ENCODE results near the gene DENND4C. TPM values are rescaled to one million over a fixed set of nuclear protein-coding genes. Genes with fewer than 3 reads are reported as not detected.
A peak's percentile ranks its signal among the peaks of the same experiment; 100 is the strongest.

Gene DENND4C
- total RNA-seq, 1 donor from 2014 or later = 41.7 TPM

DNA sequence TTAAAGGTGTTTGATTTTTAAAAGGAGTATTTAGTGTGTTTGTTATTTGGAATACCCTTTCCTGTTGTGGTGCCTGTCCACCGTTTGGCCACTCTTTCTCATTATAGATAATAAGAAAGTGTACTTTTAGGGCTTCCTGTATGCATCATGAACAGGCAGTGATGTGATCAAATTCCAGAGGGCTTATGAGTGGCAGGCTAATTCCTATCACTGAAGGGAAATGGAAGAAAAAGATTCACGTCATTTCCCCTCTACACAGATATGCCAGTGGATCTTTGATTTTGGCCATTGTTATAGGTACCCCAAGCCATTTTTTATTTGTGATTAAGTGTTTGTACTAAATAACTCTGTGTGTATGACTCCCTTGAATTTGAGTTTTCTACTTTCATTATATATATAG, 112.5 kb downstream of the DENND4C start:
- no peaks in the 10 kb centered on the region for H3K36me3 ChIP-seq (ENCODE audit: control insufficient read depth, insufficient read depth, low read length)
- no peak overlapping the region for H3K4me3 ChIP-seq (ENCODE audit: low read depth, low read length)
- DNase-seq (ENCODE audit: low read depth) = no peak
- H3K27me3 ChIP-seq (ENCODE audit: control insufficient read depth, insufficient read depth, low read length) = no peaks in the 10 kb centered on the region
- no peak for TF ChIP-seq CTCF (IDR thresholded peaks at IDR 0.05; ENCODE audit: insufficient read depth, low read length, poor library complexity, severe bottlenecking)

GRCh38 chr9:19358701-19359100, 128.2 kb downstream of the DENND4C start:
- TF ChIP-seq CTCF (IDR thresholded peaks at IDR 0.05; ENCODE audit: insufficient read depth, low read length, poor library complexity, severe bottlenecking) = no peak
- peaks cover 1% of the 10 kb centered on the region for H3K36me3 ChIP-seq (ENCODE audit: control insufficient read depth, insufficient read depth, low read length)

GRCh38 chr9:19369107-19369506, 138.6 kb downstream of the DENND4C start:
- Histone ChIP-seq H3K27me3 (ENCODE audit: control insufficient read depth, insufficient read depth, low read length) (no peaks in the 10 kb centered on the region), H3K4me3 (ENCODE audit: low read depth, low read length) (no peak overlapping the region), H3K36me3 (ENCODE audit: control insufficient read depth, insufficient read depth, low read length) (no peaks in the 10 kb centered on the region)
- DNase-seq (ENCODE audit: low read depth) = no peak
- TF ChIP-seq CTCF (IDR thresholded peaks at IDR 0.05; ENCODE audit: insufficient read depth, low read length, poor library complexity, severe bottlenecking) = no peak

More at GRCh38 chr9:19358701-19359100, 128.2 kb downstream of the DENND4C start:
- Histone ChIP-seq H3K4me3 (ENCODE audit: low read depth, low read length) (no peak overlapping the region), H3K27me3 (ENCODE audit: control insufficient read depth, insufficient read depth, low read length) (no peaks in the 10 kb centered on the region)
- DNase-seq (ENCODE audit: low read depth) = no peak

DNA sequence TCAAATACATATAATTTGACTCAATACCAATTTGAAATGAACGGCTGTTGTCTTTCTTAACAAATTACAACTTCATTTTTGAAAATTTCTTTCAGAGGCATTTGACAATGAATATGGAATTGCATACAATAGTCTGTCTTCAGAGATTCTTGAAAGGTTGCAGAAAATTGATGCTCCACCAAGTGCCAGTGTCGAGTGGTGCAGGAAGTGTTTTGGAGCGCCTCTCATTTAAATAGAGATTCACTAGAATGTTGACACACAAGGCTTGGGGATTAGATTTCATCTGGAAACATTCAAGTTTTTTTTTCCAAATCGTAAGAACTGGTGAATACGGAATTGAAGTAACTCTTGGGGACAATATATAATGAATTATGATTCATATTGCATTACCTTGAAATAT, 141.4 kb downstream of the DENND4C start:
- Histone ChIP-seq H3K4me3 (ENCODE audit: low read depth, low read length) (no peak overlapping the region), H3K27me3 (ENCODE audit: control insufficient read depth, insufficient read depth, low read length) (no peaks in the 10 kb centered on the region), H3K36me3 (ENCODE audit: control insufficient read depth, insufficient read depth, low read length) (peaks cover under 1% of the 10 kb centered on the region)
- DNase-seq (ENCODE audit: low read depth) = no peak
- TF ChIP-seq CTCF (IDR thresholded peaks at IDR 0.05; ENCODE audit: insufficient read depth, low read length, poor library complexity, severe bottlenecking) = peak; percentile 2

GRCh38 chr9:19372567-19372966, 142.1 kb downstream of the DENND4C start:
- no peak for TF ChIP-seq CTCF (IDR thresholded peaks at IDR 0.05; ENCODE audit: insufficient read depth, low read length, poor library complexity, severe bottlenecking)
- DNase-seq (ENCODE audit: low read depth) = no peak
- Histone ChIP-seq H3K27me3 (ENCODE audit: control insufficient read depth, insufficient read depth, low read length) (no peaks in the 10 kb centered on the region), H3K4me3 (ENCODE audit: low read depth, low read length) (no peak overlapping the region), H3K36me3 (ENCODE audit: control insufficient read depth, insufficient read depth, low read length) (peaks cover 2% of the 10 kb centered on the region)

- DNase-seq (ENCODE audit: low read depth) = no peak
- H3K27me3 ChIP-seq (ENCODE audit: control insufficient read depth, insufficient read depth, low read length) = no peaks in the 10 kb centered on the region
- TF ChIP-seq CTCF (IDR thresholded peaks at IDR 0.05; ENCODE audit: insufficient read depth, low read length, poor library complexity, severe bottlenecking) = no peak
- no peak overlapping the region for H3K4me3 ChIP-seq (ENCODE audit: low read depth, low read length)
- H3K36me3 ChIP-seq (ENCODE audit: control insufficient read depth, insufficient read depth, low read length) = peaks cover 2% of the 10 kb centered on the region
These were observed 143.0 kb downstream of the DENND4C start for GRCh38 chr9:19373527-19373926.
